ENCODE measurements around the gene DPEP2.

DNA sequence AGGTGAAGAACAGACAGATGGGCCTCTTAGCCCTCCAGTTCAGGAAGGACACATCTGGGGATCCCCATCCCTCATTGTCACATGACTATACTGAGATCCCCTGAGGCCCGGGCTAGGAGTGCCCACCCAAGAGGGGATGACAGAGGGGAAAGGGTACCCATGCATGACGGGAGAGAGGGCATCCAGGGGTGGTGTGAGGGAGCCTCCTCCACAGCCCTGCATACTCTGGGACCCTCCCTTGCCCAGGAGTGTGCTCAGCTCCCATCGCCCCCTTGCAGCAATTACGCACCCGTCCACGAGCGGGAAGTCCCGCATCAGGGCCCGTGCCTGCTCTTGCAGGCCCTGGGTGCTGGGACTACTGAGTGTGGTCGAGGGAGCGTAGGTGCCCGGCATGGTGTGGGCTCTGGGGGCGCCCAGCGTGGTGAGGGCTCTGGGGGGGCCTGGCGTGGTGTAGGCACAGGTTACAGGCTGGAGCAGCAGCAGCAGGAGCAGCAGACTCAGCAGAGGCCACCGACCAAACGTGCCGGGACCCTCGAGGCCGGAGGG, 6.5 kb downstream of the DPEP2 start:
- TF ChIP-seq, protein P1, sequence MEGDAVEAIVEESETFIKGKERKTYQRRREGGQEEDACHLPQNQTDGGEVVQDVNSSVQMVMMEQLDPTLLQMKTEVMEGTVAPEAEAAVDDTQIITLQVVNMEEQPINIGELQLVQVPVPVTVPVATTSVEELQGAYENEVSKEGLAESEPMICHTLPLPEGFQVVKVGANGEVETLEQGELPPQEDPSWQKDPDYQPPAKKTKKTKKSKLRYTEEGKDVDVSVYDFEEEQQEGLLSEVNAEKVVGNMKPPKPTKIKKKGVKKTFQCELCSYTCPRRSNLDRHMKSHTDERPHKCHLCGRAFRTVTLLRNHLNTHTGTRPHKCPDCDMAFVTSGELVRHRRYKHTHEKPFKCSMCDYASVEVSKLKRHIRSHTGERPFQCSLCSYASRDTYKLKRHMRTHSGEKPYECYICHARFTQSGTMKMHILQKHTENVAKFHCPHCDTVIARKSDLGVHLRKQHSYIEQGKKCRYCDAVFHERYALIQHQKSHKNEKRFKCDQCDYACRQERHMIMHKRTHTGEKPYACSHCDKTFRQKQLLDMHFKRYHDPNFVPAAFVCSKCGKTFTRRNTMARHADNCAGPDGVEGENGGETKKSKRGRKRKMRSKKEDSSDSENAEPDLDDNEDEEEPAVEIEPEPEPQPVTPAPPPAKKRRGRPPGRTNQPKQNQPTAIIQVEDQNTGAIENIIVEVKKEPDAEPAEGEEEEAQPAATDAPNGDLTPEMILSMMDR (IDR thresholded peaks at IDR 0.05; ENCODE audit: poor library complexity), result no peak
- TF ChIP-seq EZH2phosphoT487 (IDR thresholded peaks at IDR 0.05; ENCODE audit: low read depth, severe bottlenecking, unreplicated experiment) (no peak), EZH2 (IDR thresholded peaks at IDR 0.05; ENCODE audit: borderline replicate concordance) (no peak)

All from hepatocyte (in vitro differentiated cells).